Lower leg skin (tissue), 4 donors: ENCODE measurements around the gene ASPRV1. TPM values are rescaled to one million over a fixed set of nuclear protein-coding genes. Genes with fewer than 3 reads are reported as not detected.

Experiments used
- DNase-seq, 2 donors: peaks; one replicate each; pipeline ENCODE4 v3.0.0-alpha.2; 2019; ENCODE audit warnings: low spot score in 2 of 2
- H3K4me3 ChIP-seq: fragments of 200-600 bp; sonication (generic); 2 replicates; pipeline ENCODE4 v1.5.1; 2017; ENCODE audit warnings: mild to moderate bottlenecking, low read depth; ENCODE audit not compliant: poor library complexity, severe bottlenecking
- CTCF ChIP-seq, 3 donors: fragments of 450-650 bp; IDR thresholded peaks; one replicate each; pipeline ENCODE4 v1.5.1; 2016; ENCODE audit warnings: antibody characterized with exemption in 3 of 3, mild to moderate bottlenecking in 3 of 3, moderate library complexity in 2 of 3
- POLR2A ChIP-seq, 2 donors: fragments of 450-650 bp; IDR thresholded peaks; one replicate each; pipeline ENCODE4 v1.6.1; 2016 to 2017; ENCODE audit warnings: antibody characterized with exemption in 2 of 2, mild to moderate bottlenecking in 1 of 2, moderate library complexity in 1 of 2
- WGBS, 2 donors: methylation state at CpG; one replicate each; pipeline ENCODE4 v1.1.5; 2018; 5-methylcytosine and 5-hydroxymethylcytosine counted together
- intact Hi-C: fragments of 100-400 bp; cut with DNase I; formaldehyde crosslinking; loops from one replicate; pipeline ENCODE4 v1.15.0; 2023; ENCODE audit warnings: low total_unique reads
- total RNA-seq, 4 donors: library from RNA; depleted of rRNA; stranded (reverse); fragments of >200 nt; gene quantifications; one replicate each; pipeline ENCODE4 v1.1.0, GENCODE V29; 2016

Gene ASPRV1
- total RNA-seq, 4 donors from 2014 or later = 771 to 1,715 (median 955) TPM

DNA sequence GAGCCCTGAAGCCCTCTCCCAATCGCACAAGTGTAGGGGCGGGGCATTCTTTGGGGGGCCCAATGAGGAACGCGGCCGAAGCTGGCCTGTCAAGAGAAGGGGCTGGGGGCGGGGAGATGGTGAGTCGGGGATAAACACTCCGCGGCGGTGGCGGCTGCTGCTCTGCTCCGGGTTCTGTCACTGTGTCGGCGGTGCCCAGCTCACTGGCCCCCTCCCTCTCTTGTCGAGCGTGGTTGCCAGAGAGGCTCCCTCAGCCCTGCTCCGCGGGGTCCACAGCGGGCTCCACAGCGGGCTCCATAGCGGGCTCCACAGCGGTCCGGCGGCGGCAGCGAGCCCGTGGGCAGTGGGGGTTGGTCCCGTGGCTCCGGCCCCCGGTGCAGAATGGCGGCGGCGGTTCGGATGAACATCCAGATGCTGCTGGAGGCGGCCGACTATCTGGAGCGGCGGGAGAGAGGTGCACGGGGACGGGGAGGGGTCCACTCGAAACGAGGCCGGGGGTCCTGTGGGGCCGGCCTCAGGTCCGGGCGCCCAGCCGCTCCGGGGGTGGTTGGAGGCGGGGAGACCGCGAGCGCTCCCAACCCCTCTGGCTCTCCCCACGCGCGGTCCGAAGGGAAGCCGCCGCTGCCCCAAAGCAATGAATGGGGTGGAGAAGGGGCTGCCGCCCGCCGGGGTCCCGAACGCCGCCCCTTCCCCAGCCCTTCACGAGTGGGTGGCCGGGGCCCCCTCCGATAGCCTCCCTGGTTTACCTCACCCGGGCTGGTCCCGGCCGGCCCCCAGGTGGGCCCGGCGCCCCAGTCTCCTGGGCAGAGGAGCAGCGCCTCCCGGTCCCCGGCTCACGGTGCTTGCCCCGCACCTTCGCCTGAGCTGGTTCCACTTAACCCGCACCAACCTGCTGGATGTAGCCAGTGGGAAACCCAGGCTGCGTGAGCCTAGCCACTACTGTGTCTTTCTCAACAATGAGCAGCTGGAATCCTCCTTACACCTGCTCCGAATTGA lies 46.2 kb downstream of the ASPRV1 start, which contains the start of gene MXD1:
TSS of gene MXD1 (plus strand) at position 160 of the 996 bp plus-strand sequence. CDS start at position 382, 222 bp downstream.
- H3K4me3 ChIP-seq = peak within 1 kb of the TSS; percentile 99
- TF ChIP-seq CTCF (IDR thresholded peaks at IDR 0.05) (no peak), POLR2A (IDR thresholded peaks at IDR 0.05) (peak in 1 of 2 donors; percentile 88)
- peak in 1 of 2 donors; percentile 89 for DNase-seq
- intact Hi-C loops = loop anchor here (2.0 to 5.0 kb wide), 2 partner anchors 157 to 228 kb away; no protein-coding TSS in a partner anchor
- 0 to 2% methylated on average over 38 to 69 of the region's 81 CpGs for WGBS, 2 donors

DNA sequence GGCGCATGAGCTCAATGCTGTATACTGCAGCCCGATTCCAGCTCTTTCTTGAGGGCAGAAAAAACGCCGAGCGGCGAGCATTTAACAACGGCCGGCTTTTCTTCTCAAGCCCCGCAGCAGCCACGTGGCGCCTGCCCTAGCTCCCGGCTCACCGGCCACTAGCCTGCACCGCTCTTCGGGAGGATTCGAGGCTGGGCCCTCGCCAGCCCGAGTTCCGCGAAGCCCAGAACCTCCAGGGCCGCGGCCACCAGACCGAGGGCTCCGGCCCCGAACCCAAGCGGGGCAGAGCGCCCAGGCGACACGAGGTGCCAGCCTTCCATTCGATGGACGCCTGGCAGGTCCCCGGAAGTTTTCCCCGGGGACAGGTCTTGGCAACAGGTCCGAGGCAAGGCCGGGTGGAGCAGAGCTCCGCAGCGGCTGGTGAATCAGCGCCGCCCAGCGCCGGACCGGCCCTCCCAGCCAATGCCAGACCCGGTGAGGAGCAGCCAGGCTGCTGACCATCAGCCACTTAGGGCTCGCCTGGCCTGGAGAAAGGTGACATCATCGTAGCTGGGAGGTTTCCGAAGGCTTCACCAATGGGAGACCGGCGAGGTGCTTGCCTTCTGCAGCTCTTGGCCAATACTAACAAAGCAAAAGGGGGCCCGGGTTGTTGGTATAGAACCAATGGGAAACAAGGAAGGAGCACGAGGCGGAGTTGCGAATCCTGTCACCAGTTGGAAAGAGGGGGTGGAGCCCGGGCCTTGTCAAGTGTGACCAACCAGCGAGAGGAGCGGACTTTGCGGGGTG lies 47.1 kb downstream of the ASPRV1 start:
- peak overlapping the region; percentile 37 for H3K4me3 ChIP-seq
- intact Hi-C loops = loop anchor here (2.0 kb wide), 1 partner anchor 228 kb away; no protein-coding TSS in a partner anchor
- WGBS, 2 donors = 1% methylated on average over 31 to 34 of the region's 56 CpGs
- peak; percentile 100 for DNase-seq
- TF ChIP-seq POLR2A (IDR thresholded peaks at IDR 0.05) (peak in 1 of 2 donors; percentile 75), CTCF (IDR thresholded peaks at IDR 0.05) (peak in 1 of 3 donors; percentile 53)

DNA sequence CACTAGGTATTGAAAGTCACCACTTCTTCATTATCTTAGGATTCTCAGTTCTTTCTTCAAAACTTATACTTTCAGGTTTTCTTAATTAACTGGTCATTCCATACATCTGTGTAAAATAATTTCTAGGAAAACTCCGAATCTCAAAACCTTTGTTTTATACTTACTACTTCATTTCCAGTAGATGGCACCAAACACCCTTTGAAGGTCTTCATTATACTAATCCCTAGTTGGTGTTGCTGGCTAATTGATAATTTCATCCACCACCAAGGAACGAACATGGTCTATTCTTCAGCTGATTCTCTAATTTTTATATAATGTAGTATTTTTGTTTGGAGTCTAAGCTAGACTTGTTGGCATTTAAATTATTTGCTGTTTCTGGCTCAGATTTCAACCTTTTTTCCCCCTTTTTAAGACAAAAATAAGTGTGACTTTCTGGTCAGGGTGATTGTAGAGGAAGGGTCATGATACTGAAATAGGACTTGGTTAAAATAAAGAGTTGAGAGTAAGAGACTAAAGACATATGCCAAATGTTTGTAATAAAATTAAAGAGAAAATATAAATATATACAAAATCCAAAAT lies 49.4 kb downstream of the ASPRV1 start:
- intact Hi-C loops = no loop called here
- no peak for TF ChIP-seq POLR2A (IDR thresholded peaks at IDR 0.05)
- peak in 1 of 3 donors; percentile 32 for TF ChIP-seq CTCF (IDR thresholded peaks at IDR 0.05)
- no peak overlapping the region for H3K4me3 ChIP-seq
- DNase-seq = no peak
- whole genome bisulfite sequencing, 2 donors = 0% methylated on average over 2 of the region's 2 CpGs

Other genes starting within 250 kb of the ASPRV1 start
- 100 to 1,000 TPM in 1 of 4 donors, 10 to 100 TPM in 3; 60.2 to 107 (median 64.9) TPM for gene ANXA4, start 219.5 kb downstream of the ASPRV1 start, total RNA-seq
- 10 to 100 TPM; 10.2 to 15.6 (median 12.1) TPM for gene GMCL1, start 132.0 kb downstream of the ASPRV1 start, total RNA-seq
- 10 to 100 TPM; 55.6 to 82.3 (median 60.2) TPM for gene SNRNP27, start 67.7 kb downstream of the ASPRV1 start, total RNA-seq
- gene MXD1, start 46.5 kb downstream of the ASPRV1 start, total RNA-seq = 10 to 100 TPM; 19.1 to 26.6 (median 23.9) TPM
- gene PCBP1, start 125.8 kb upstream of the ASPRV1 start, total RNA-seq = 100 to 1,000 TPM; 148 to 247 (median 186) TPM
- 10 to 100 TPM in 3 of 4 donors, 1 to 10 TPM in 1; 2.3 to 18.2 (median 11.8) TPM for gene C2orf42, start 229.4 kb upstream of the ASPRV1 start, total RNA-seq